Rectal smooth muscle tissue (tissue), 1 donor: Measurements from ENCODE around the gene LGALS7.
"Not testable (repeated sequence)": the region's sequence is repeated elsewhere in the genome, so short reads cannot be mapped to it uniquely, and the experiment has no call there.

Experiments used
- H3K27ac ChIP-seq: one replicate; pipeline ENCODE4 v1.7.0; 2013; ENCODE audit warnings: low read depth, low read length, inconsistent platforms
- H3K27me3 ChIP-seq: one replicate; pipeline ENCODE4 v1.7.0; 2013; ENCODE audit warnings: low read length; ENCODE audit not compliant: control insufficient read depth, insufficient read depth
- H3K36me3 ChIP-seq: one replicate; pipeline ENCODE4 v1.7.0; 2013; ENCODE audit warnings: low read length; ENCODE audit not compliant: control insufficient read depth, insufficient read depth
- H3K4me1 ChIP-seq: one replicate; pipeline ENCODE4 v1.7.0; 2013; ENCODE audit warnings: low read length; ENCODE audit not compliant: control insufficient read depth, insufficient read depth
- H3K4me3 ChIP-seq: one replicate; pipeline ENCODE4 v1.7.0; 2013; ENCODE audit warnings: low read length
- H3K9ac ChIP-seq: one replicate; pipeline ENCODE4 v1.7.0; 2013; ENCODE audit warnings: low read length

LGALS7 gene

GRCh38 chr19:38793671-38794070 lies 20.4 kb upstream of the LGALS7 start:
- no peak overlapping the region for H3K27ac ChIP-seq
- no peaks in the 10 kb centered on the region for H3K27me3 ChIP-seq
- no peak overlapping the region for H3K9ac ChIP-seq
- H3K4me1 ChIP-seq = no peaks in the 10 kb centered on the region
- H3K4me3 ChIP-seq = no peak overlapping the region
- no peaks in the 10 kb centered on the region for H3K36me3 ChIP-seq

DNA sequence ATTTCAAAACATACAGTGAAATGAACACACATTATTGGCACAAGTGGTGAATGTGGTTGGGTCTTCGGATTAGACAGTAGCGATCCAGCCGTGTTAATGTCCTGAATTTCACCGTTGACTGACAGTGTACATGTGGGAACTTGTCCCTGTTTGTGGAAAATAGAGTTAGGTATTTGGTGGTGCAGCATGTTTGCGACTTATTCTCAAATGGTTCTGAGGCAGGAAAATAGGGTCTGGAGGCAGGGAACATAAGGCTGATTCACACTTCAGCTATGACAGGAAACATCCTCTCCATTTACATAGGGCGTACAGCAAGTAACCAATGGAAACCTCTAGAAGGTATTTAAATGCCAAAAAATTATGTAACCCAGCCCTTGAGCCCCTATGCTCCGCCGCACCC lies 19.9 kb upstream of the LGALS7 start:
- Histone ChIP-seq H3K27ac (no peak overlapping the region), H3K9ac (no peak overlapping the region), H3K27me3 (no peaks in the 10 kb centered on the region), H3K36me3 (no peaks in the 10 kb centered on the region), H3K4me1 (no peaks in the 10 kb centered on the region), H3K4me3 (no peak overlapping the region)

- Histone ChIP-seq H3K4me3 (peak overlapping the region; percentile 46), H3K9ac (no peak overlapping the region), H3K4me1 (no peaks in the 10 kb centered on the region), H3K27me3 (no peaks in the 10 kb centered on the region), H3K36me3 (no peaks in the 10 kb centered on the region), H3K27ac (no peak overlapping the region)
Measured at GRCh38 chr19:38792250-38793111, 19.2 kb upstream of the LGALS7 start.

- peak overlapping the region; percentile 36 for H3K4me3 ChIP-seq
- H3K27me3 ChIP-seq, H3K4me1 ChIP-seq, H3K27ac ChIP-seq, H3K9ac ChIP-seq, H3K36me3 ChIP-seq: not testable (repeated sequence)
Measured at GRCh38 chr19:38791451-38792064, 18.2 kb upstream of the LGALS7 start.

- H3K4me3 ChIP-seq = peak overlapping the region; percentile 36
- not testable (repeated sequence) for H3K9ac ChIP-seq, H3K27me3 ChIP-seq, H3K27ac ChIP-seq, H3K4me1 ChIP-seq, H3K36me3 ChIP-seq
Measured at GRCh38 chr19:38790507-38791403, 17.4 kb upstream of the LGALS7 start.

DNA sequence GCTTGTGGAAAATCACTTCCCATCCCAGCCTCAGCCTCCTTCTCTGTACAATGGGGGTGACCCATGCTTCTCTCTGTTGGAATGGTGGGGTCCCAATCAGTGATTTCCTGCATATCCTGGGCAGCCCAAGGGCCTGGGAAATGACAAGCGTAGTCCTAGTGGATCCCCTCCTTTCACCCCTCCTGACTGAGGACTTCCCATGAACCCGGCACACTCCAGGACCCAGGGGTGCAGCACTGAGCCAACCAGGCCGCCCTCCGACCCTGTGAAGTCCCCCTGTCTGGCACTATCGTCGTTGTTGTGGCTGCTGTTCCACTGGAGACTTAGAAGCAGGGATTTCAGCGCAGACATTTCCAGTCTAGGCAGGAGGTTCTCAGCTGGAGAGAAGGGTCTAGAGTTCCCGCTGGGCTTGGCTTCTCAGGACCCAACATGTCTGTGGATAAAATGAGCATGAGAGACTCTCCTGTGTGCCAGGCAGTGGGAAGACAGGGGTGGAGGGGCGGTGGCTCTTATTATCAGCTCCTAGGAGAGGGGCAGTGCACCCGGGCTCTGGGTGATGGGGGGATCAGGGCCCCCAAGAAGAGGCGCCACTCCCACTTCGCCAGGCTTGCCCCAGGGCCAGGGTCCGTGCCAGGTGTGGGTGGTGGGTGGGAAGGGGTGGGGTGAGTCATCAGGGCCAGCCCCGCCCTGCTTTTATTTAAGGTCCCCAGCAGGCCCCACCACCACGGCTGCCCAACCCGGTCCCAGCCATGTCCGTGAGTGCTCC lies 15.3 kb upstream of the LGALS7 start, which contains the start of gene LGALS7B:
Gene LGALS7B (plus strand): TSS at position 723 of the 766 bp plus-strand sequence. CDS start 27 bp downstream, at position 750.
- Histone ChIP-seq H3K27ac (no peak within 1 kb of the TSS), H3K4me3 (no peak within 1 kb of the TSS), H3K4me1 (no peaks in the 10 kb centered on the region), H3K9ac (no peak within 1 kb of the TSS), H3K36me3 (no peaks in the 10 kb centered on the region), H3K27me3 (no peaks in the 10 kb centered on the region)

GRCh38 chr19:38786572-38787265 lies 13.4 kb upstream of the LGALS7 start:
- Histone ChIP-seq H3K4me3 (no peak overlapping the region), H3K27ac (no peak overlapping the region), H3K9ac (no peak overlapping the region)

GRCh38 chr19:38786061-38786460 lies 12.7 kb upstream of the LGALS7 start:
- H3K27me3 ChIP-seq, H3K4me1 ChIP-seq, H3K36me3 ChIP-seq, H3K9ac ChIP-seq, H3K27ac ChIP-seq, H3K4me3 ChIP-seq: not testable (repeated sequence)

More at GRCh38 chr19:38786572-38787265, 13.4 kb upstream of the LGALS7 start:
- no peaks in the 10 kb centered on the region for H3K36me3 ChIP-seq
- no peaks in the 10 kb centered on the region for H3K27me3 ChIP-seq
- H3K4me1 ChIP-seq = no peaks in the 10 kb centered on the region

GRCh38 chr19:38785187-38785699 lies 11.9 kb upstream of the LGALS7 start:
- H3K9ac ChIP-seq = no peak overlapping the region
- H3K27ac ChIP-seq = no peak overlapping the region
- no peak overlapping the region for H3K4me3 ChIP-seq
- H3K36me3 ChIP-seq = no peaks in the 10 kb centered on the region
- no peaks in the 10 kb centered on the region for H3K4me1 ChIP-seq
- no peaks in the 10 kb centered on the region for H3K27me3 ChIP-seq

- no peaks in the 10 kb centered on the region for H3K4me1 ChIP-seq
- H3K27me3 ChIP-seq = no peaks in the 10 kb centered on the region
- no peaks in the 10 kb centered on the region for H3K36me3 ChIP-seq
- H3K4me3 ChIP-seq = no peak overlapping the region
- no peak overlapping the region for H3K27ac ChIP-seq
- H3K9ac ChIP-seq = no peak overlapping the region
Measured at GRCh38 chr19:38784224-38784623, 10.9 kb upstream of the LGALS7 start.

DNA sequence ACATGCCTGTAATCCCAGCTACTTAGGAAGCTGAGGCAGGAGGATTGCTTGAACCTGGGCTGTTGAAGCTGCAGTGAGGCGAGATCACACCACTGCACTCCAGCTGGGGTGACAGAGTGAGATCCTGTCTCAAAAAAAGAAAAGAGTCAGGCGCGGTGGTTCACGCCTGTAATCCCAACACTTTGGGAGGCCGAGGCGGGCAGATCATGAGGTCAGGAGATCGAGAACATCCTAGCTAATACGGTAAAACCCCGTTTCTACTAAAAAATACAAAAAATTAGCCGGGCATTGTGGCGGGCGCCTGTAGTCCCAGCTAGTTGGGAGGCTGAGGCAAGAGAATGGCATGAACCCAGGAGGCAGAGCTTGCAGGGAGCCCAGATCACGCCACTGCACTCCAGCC lies 8.9 kb upstream of the LGALS7 start:
- not testable (repeated sequence) for H3K27me3 ChIP-seq, H3K27ac ChIP-seq, H3K4me3 ChIP-seq, H3K36me3 ChIP-seq, H3K4me1 ChIP-seq, H3K9ac ChIP-seq
